Globus pallidus (tissue), 1 donor: ENCODE measurements around the gene PPP1R10.

ENCODE experiments used
- DNase-seq: peaks from one replicate; pipeline ENCODE4 v3.0.0-alpha.2; 2015; ENCODE audit warnings: low spot score

The PPP1R10 gene

GRCh38 chr6:30619561-30619960 lies 2.5 kb upstream of the PPP1R10 start:
- no peak for DNase-seq

GRCh38 chr6:30618270-30618797 lies 1.3 kb upstream of the PPP1R10 start:
- no peak for DNase-seq

- peak; percentile 99 for DNase-seq
These were observed 674 bp upstream of the PPP1R10 start, which contains the start of gene MRPS18B for GRCh38 chr6:30617565-30618269. MRPS18B (plus strand) TSS chr6:30617840; CDS start chr6:30617866, 26 bp downstream.

- no peak for DNase-seq
These were observed 859 bp downstream of the PPP1R10 start for GRCh38 chr6:30615958-30616810.

- DNase-seq = peak; percentile 74
These were observed 1.7 kb downstream of the PPP1R10 start for GRCh38 chr6:30615219-30615957.

- peak; percentile 98 for DNase-seq
These were observed 2.2 kb downstream of the PPP1R10 start for GRCh38 chr6:30614843-30615218.

GRCh38 chr6:30614044-30614842 lies 2.8 kb downstream of the PPP1R10 start:
- peak; percentile 48 for DNase-seq

- DNase-seq = no peak
These were observed 3.6 kb downstream of the PPP1R10 start for GRCh38 chr6:30613251-30614043.

- DNase-seq = no peak
These were observed 4.3 kb downstream of the PPP1R10 start for GRCh38 chr6:30612687-30613248.

- no peak for DNase-seq
These were observed 4.8 kb downstream of the PPP1R10 start for GRCh38 chr6:30612213-30612612.

GRCh38 chr6:30611856-30612194 lies 5.2 kb downstream of the PPP1R10 start:
- no peak for DNase-seq

- no peak for DNase-seq
These were observed 5.7 kb downstream of the PPP1R10 start for GRCh38 chr6:30611150-30611855.

- DNase-seq = no peak
These were observed 7.0 kb downstream of the PPP1R10 start for GRCh38 chr6:30610065-30610464.

GRCh38 chr6:30603961-30604360 lies 13.1 kb downstream of the PPP1R10 start:
- DNase-seq = no peak

GRCh38 chr6:30601815-30602641 lies 15.0 kb downstream of the PPP1R10 start:
- DNase-seq = no peak

GRCh38 chr6:30601436-30601814 lies 15.6 kb downstream of the PPP1R10 start:
- DNase-seq = no peak

- no peak for DNase-seq
These were observed 16.5 kb downstream of the PPP1R10 start for GRCh38 chr6:30600451-30600961.

- no peak for DNase-seq
These were observed 17.3 kb downstream of the PPP1R10 start for GRCh38 chr6:30599625-30600324.
